HT1080 (cell line): ENCODE measurements around the gene ULK2. TPM values are rescaled to one million over a fixed set of nuclear protein-coding genes. Genes with fewer than 3 reads are reported as not detected.
"Not testable (repeated sequence)": the region's sequence is repeated elsewhere in the genome, so short reads cannot be mapped to it uniquely, and the experiment has no call there.

Source experiments
- DNase-seq: peaks from one replicate; pipeline ENCODE4 v3.0.0-alpha.2; 2015; ENCODE audit warnings: low read depth
- polyA plus RNA-seq, 2 experiments: library from polyadenylated mRNA; depleted of rRNA; stranded (reverse); fragments of >200 nt; gene quantifications; 2 replicates each; pipeline ENCODE4 v1.2.3, GENCODE V29; 2015
- total RNA-seq: library from RNA; depleted of rRNA; stranded (reverse); fragments of >200 nt; shearing (Covaris generic); gene quantifications from 2 replicates; pipeline ENCODE4 v1.2.3, GENCODE V29; 2014; rRNA removed

ULK2 gene
- total RNA-seq, result 1.9 and 4.9 TPM in 2 replicates
- polyA plus RNA-seq (2015; cell fraction: cytosol; rRNA removed), result 2.6 and 3.2 TPM in 2 replicates
- polyA plus RNA-seq (2015; cell fraction: nucleus; rRNA removed), result 5.2 and 7.9 TPM in 2 replicates

GRCh38 chr17:19867329-19868078 is at the start of gene ULK2:
Gene ULK2, minus strand, starts transcription at chr17:19867936. Its CDS starts 519 bp downstream, at chr17:19867417.
- DNase-seq, result peak; percentile 12

- DNase-seq, result no peak
These were observed 47.7 kb upstream of the ULK2 start for GRCh38 chr17:19915245-19915978.

- no peak for DNase-seq
These were observed 43.3 kb upstream of the ULK2 start for GRCh38 chr17:19911033-19911432.

DNA sequence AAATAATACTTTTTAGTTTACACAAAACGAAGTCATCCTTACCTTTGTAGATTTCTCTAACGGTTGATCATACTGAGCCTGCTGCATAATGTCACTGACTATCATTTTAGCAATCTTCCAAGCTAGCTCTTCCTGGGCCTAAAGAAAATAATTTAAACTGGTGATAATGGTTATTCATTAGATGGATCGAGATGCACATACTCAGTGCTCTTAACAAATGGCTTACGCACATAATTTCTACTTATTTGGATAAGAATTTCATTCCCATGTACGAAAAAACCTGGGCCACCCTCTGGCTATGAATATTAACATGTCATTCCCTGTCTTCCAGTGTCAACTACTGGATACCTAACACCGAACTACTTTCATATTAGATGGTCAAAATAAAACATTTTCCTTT is 41.4 kb upstream of the ULK2 start:
- DNase-seq, result no peak

- DNase-seq, result no peak
These were observed 37.8 kb upstream of the ULK2 start for GRCh38 chr17:19905502-19905901.

DNA sequence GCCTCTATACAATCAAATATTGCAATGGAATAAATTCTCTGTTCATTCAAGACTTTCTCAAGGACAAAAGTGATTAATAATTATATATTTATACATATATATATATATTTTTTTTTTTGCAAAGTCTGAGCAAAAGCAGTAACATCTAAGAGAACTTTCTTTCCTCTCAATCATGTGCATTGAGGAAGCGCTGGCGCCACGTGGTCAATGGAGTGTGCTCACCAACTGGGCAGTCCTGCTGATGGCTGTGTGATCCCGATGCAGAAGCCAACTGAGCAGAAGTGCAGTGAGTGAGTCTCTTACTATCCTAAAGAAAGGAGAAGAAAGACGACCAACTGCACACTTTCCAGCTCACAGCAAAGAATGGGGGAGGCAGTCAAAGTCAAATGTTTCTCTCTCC is 37.2 kb upstream of the ULK2 start:
- DNase-seq, result no peak

GRCh38 chr17:19904412-19904811 is 36.7 kb upstream of the ULK2 start:
- DNase-seq, result no peak

GRCh38 chr17:19900809-19901208 is 33.1 kb upstream of the ULK2 start:
- DNase-seq, result no peak

GRCh38 chr17:19897903-19898302 is 30.2 kb upstream of the ULK2 start:
- no peak for DNase-seq

GRCh38 chr17:19897090-19897837 is 29.5 kb upstream of the ULK2 start:
- DNase-seq, result no peak

DNA sequence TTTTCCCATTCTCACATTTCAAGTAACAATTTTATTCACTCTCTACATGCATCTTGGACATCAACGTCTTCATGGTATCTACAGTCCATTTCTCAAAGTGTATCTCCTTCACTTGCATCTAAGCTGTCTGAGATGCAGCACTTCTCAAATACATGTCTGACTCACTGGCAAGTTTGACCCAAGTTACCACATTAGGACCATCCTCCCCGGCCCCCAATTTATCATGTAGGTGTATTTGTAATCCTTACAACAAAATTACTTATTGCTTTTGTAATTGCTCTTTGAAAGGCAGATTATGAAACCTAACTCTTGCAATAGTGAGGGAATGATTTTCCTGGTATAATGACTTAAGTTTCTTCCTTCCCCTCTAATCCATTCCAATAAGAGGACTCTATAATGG is 28.9 kb upstream of the ULK2 start:
- DNase-seq, result no peak

- not testable (repeated sequence) for DNase-seq
These were observed 22.8 kb upstream of the ULK2 start for GRCh38 chr17:19890554-19890953.

GRCh38 chr17:19890001-19890400 is 22.3 kb upstream of the ULK2 start:
- not testable (repeated sequence) for DNase-seq

GRCh38 chr17:19886116-19886515 is 18.4 kb upstream of the ULK2 start:
- DNase-seq, result no peak

DNA sequence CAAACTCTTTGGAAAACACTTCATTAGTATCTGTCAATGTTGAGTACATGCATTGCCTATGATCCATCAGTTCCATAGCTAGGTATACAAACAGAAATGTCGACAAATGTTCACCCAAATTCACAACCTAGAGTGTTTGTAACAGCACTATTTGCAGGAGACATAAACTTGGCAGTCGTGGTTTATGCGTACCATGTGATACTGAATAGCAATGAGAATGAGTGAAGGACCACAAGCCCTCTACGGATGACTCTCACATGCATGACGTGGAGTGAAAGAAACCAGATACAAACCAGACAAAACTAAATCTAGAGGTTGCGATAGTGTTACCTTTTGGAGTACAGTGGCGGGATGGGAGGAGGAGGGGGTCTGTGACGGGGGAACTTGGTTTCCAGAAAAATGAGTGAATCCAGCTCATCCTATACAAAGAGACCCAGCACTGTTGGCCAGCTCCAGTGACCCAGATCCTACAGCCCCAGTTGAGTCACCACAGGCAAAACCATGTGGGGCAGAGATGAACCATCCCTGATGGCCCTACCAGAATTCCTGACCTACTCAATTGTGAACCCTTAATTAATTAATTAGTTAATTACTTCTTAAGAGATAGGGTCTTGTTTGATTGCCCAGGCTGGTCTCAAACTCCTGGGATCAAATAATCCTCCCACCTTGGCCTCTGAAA is 15.9 kb upstream of the ULK2 start:
- DNase-seq, result no peak

- no peak for DNase-seq
These were observed 12.7 kb upstream of the ULK2 start for GRCh38 chr17:19880393-19880792.

GRCh38 chr17:19877364-19877945 is 9.7 kb upstream of the ULK2 start:
- no peak for DNase-seq

- no peak for DNase-seq
These were observed 8.9 kb upstream of the ULK2 start for GRCh38 chr17:19876529-19877161.

- no peak for DNase-seq
These were observed 6.5 kb upstream of the ULK2 start for GRCh38 chr17:19874256-19874655.

GRCh38 chr17:19873346-19873745 is 5.6 kb upstream of the ULK2 start:
- no peak for DNase-seq

DNA sequence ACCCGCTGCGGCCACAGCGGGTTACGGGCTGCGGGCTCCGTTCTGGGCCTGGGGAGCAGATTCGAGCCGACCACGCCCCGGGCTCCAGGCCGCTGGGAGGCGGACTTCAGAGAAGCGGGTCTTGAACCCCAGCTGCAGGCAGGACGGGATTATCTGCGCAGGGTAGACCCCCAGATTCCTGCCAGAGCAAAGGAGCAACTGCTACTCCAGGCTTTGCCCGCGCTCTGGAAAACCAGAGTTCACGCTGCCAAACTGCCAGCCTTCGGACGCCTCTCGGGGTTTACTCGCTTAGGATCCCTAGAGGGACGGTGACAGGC is 301 bp upstream of the ULK2 start:
- DNase-seq, result no peak
